HepG2 (cell line): Measurements from ENCODE around the gene RNASE4. TPM values are rescaled to one million over a fixed set of nuclear protein-coding genes. Genes with fewer than 3 reads are reported as not detected.
A peak's percentile ranks its signal among the peaks of the same experiment; 100 is the strongest.

Source experiments
- ARNT2 ChIP-seq: sonication (generic); formaldehyde crosslinking; IDR thresholded peaks from 2 replicates; pipeline ENCODE4 v1.8.0; 2022; ENCODE audit warnings: mild to moderate bottlenecking, low read depth, missing genetic modification reagents, moderate library complexity
- ATF5 ChIP-seq: sonication (generic); formaldehyde crosslinking; IDR thresholded peaks from 2 replicates; pipeline ENCODE4 v1.4.0; 2020; ENCODE audit warnings: mild to moderate bottlenecking, low read depth, missing genetic modification reagents
- CTCF ChIP-seq: sonication (generic); formaldehyde crosslinking; IDR thresholded peaks from 2 replicates; pipeline ENCODE4 v1.5.0; 2020; ENCODE audit warnings: mild to moderate bottlenecking, missing genetic modification reagents, moderate library complexity
- GTF3A ChIP-seq: sonication (generic); formaldehyde crosslinking; conservative IDR thresholded peaks from 2 replicates; pipeline ENCODE4 v1.4.0; 2020; ENCODE audit warnings: mild to moderate bottlenecking, missing genetic modification reagents
- HHEX ChIP-seq: IDR thresholded peaks from 2 replicates; pipeline ENCODE4 v1.6.1; 2016; ENCODE audit warnings: control low read depth
- LRRFIP1 ChIP-seq: sonication (generic); formaldehyde crosslinking; conservative IDR thresholded peaks from 2 replicates; pipeline ENCODE4 v1.4.0; 2020; ENCODE audit warnings: missing genetic modification reagents
- MXD1 ChIP-seq: sonication (generic); formaldehyde crosslinking; IDR thresholded peaks from 2 replicates; pipeline ENCODE4 v1.4.0; 2020; ENCODE audit warnings: mild to moderate bottlenecking, missing genetic modification reagents
- MXD3 ChIP-seq: IDR thresholded peaks from 2 replicates; pipeline ENCODE4 v1.6.1; 2016; ENCODE audit warnings: mild to moderate bottlenecking, missing biosample characterization, missing genetic modification reagents
- RFX3 ChIP-seq: IDR thresholded peaks from 2 replicates; pipeline ENCODE4 v1.6.1; 2016; ENCODE audit warnings: missing biosample characterization, missing genetic modification reagents
- TEAD3 ChIP-seq: optimal IDR thresholded peaks from 2 replicates; pipeline ENCODE3; 2016; ENCODE audit warnings: borderline replicate concordance
- YEATS4 ChIP-seq: sonication (generic); formaldehyde crosslinking; IDR thresholded peaks from 2 replicates; pipeline ENCODE4 v1.4.0; 2020; ENCODE audit warnings: missing genetic modification reagents, borderline replicate concordance
- ZFP36L1 ChIP-seq: sonication (generic); formaldehyde crosslinking; IDR thresholded peaks from 2 replicates; pipeline ENCODE4 v1.8.0; 2022; ENCODE audit warnings: mild to moderate bottlenecking, missing genetic modification reagents, moderate library complexity
- ZFP91 ChIP-seq: sonication (generic); formaldehyde crosslinking; IDR thresholded peaks from 2 replicates; pipeline ENCODE4 v1.9.0; 2022; ENCODE audit warnings: missing genetic modification reagents, mild to moderate bottlenecking, borderline replicate concordance
- ZGPAT ChIP-seq: IDR thresholded peaks from 2 replicates; pipeline ENCODE4 v1.6.1; 2016; ENCODE audit warnings: mild to moderate bottlenecking
- ZNF354B ChIP-seq: sonication (generic); formaldehyde crosslinking; IDR thresholded peaks from 2 replicates; pipeline ENCODE4 v1.8.0; 2022; ENCODE audit warnings: mild to moderate bottlenecking, missing genetic modification reagents
- ZNF513 ChIP-seq: sonication (generic); formaldehyde crosslinking; conservative IDR thresholded peaks from 2 replicates; pipeline ENCODE4 v1.5.0; 2020; ENCODE audit warnings: missing genetic modification reagents
- ZNF557 ChIP-seq: sonication (generic); formaldehyde crosslinking; IDR thresholded peaks from 2 replicates; pipeline ENCODE4 v1.4.0; 2020; ENCODE audit warnings: missing genetic modification reagents
- ZNF580 ChIP-seq: IDR thresholded peaks from 2 replicates; pipeline ENCODE4 v1.6.1; 2016; ENCODE audit warnings: low read depth, borderline replicate concordance
- ZSCAN21 ChIP-seq: sonication (generic); formaldehyde crosslinking; IDR thresholded peaks from 2 replicates; pipeline ENCODE4 v1.8.0; 2022; ENCODE audit warnings: mild to moderate bottlenecking, missing genetic modification reagents, moderate library complexity, borderline replicate concordance
- polyA plus RNA-seq, 8 experiments: library from polyadenylated mRNA; depleted of rRNA in 3 of 8; stranded (reverse) in 7 of 8; unstranded in 1 of 8; fragments of >200 nt; fragmentation: Illumina TruSeq in 4 of 8; extraction: Trizol in 4 of 8; gene quantifications; 2 replicates each; pipeline versions ENCODE4 v1.2.1 to v1.2.3, GENCODE V29; 2011 to 2016; ENCODE audit warnings: low read depth in 4 of 8, missing spikeins in 1 of 8, mixed read lengths in 1 of 8; ENCODE audit not compliant: insufficient read depth in 1 of 8
- total RNA-seq, 5 experiments: library from RNA; depleted of rRNA; stranded (reverse); fragments of >200 nt; fragmentation: Illumina TruSeq; extraction: Trizol; gene quantifications; 2 replicates each; pipeline ENCODE4 v1.2.3, GENCODE V29; 2016; ENCODE audit warnings: low read depth in 1 of 5

RNASE4 gene
- total and polyA plus RNA-seq, 2 of the 13 experiments (the other 11 are each of a cell fraction or from before 2014, with no cell fraction given), result 109 to 983 TPM

GRCh38 chr14:20682127-20682434 lies 2.3 kb upstream of the RNASE4 start (continued):
- TF ChIP-seq ZGPAT (CRISPR knock-in tag) (peak; percentile 36; the same call in 1 of the 2 replicates), ZNF557 (0 out of 2 replicates have a peak, but pooled peaks have one; percentile 7), ZFP36L1 (CRISPR knock-in tag) (no peak), MXD3 (CRISPR knock-in tag) (peak; percentile 13; the same call in 1 of the 2 replicates), ZSCAN21 (CRISPR knock-in tag) (no peak; the same call in 1 of the 2 replicates), YEATS4 (no peak; the same call in 1 of the 2 replicates), ZNF354B (CRISPR knock-in tag) (no peak), GTF3A (CRISPR knock-in tag) (no peak), ZFP91 (CRISPR knock-in tag) (no peak), MXD1 (no peak), ARNT2 (CRISPR knock-in tag) (no peak), RFX3 (CRISPR knock-in tag) (no peak), HHEX (CRISPR knock-in tag) (no peak), ZNF513 (no peak), ZNF580 (CRISPR knock-in tag) (no peak), LRRFIP1 (CRISPR knock-in tag) (no peak), CTCF (CRISPR knock-in tag) (no peak), ATF5 (CRISPR knock-in tag) (no peak), TEAD3 (CRISPR knock-in tag) (no peak)
